H1 (cell line): ENCODE results near the gene PTGER3. TPM values are rescaled to one million over a fixed set of nuclear protein-coding genes. Genes with fewer than 3 reads are reported as not detected.

ENCODE experiments used
- CTCF ChIA-PET: fragments of 300-600 bp; sonication (Branson Sonifier 250); formaldehyde crosslinking; loops from one replicate; lab custom pipeline; 2021; ENCODE audit not compliant: partially characterized antibody; lab: Charles Lee
- POLR2A ChIA-PET: fragments of 300-600 bp; sonication (Branson Sonifier 250); formaldehyde crosslinking; loops from one replicate; lab custom pipeline; 2021; ENCODE audit warnings: inconsistent platforms; ENCODE audit not compliant: partially characterized antibody; lab: Charles Lee
- DNase-seq, 2 experiments: peaks; one replicate each; pipeline versions ENCODE4 v3.0.0 to v3.0.0-alpha.2; 2010 to 2022; ENCODE audit warnings: low spot score in 2 of 2, low read depth in 1 of 2, mixed read lengths in 1 of 2
- FAIRE-seq: peaks from 2 replicates; lab custom pipeline; 2011; peaks lifted over from hg19 to GRCh38; lab: Jason Lieb, UNC
- H2AFZ ChIP-seq: 2 replicates; pipeline ENCODE4 v1.8.1; 2012; ENCODE audit warnings: low read length, inconsistent platforms
- H2AK5ac ChIP-seq: 2 replicates; pipeline ENCODE4 v1.6.1; 2013; ENCODE audit warnings: low read depth, low read length
- H2BK120ac ChIP-seq: replicated peaks from 2 replicates; pipeline ENCODE3; 2013; ENCODE audit warnings: low read depth, low read length, inconsistent platforms
- H2BK12ac ChIP-seq: 2 replicates; pipeline ENCODE4 v1.6.1; 2013; ENCODE audit warnings: low read depth, low read length
- H2BK15ac ChIP-seq: 2 replicates; pipeline ENCODE4 v1.6.1; 2013; ENCODE audit warnings: low read length
- H2BK20ac ChIP-seq: 2 replicates; pipeline ENCODE4 v1.6.1; 2013; ENCODE audit warnings: low read length
- H2BK5ac ChIP-seq: 2 replicates; pipeline ENCODE4 v1.6.1; 2013; ENCODE audit warnings: low read depth, low read length
- H3K14ac ChIP-seq: 2 replicates; pipeline ENCODE4 v1.6.1; 2013; ENCODE audit warnings: inconsistent platforms; ENCODE audit not compliant: insufficient read length
- H3K18ac ChIP-seq: 2 replicates; pipeline ENCODE4 v1.6.1; 2013; ENCODE audit warnings: low read length; ENCODE audit errors: extremely low read depth
- H3K23ac ChIP-seq: 2 replicates; pipeline ENCODE4 v1.6.1; 2013; ENCODE audit warnings: inconsistent platforms; ENCODE audit not compliant: insufficient read length
- H3K23me2 ChIP-seq: 2 replicates; pipeline ENCODE4 v1.6.1; 2013; ENCODE audit warnings: low read depth, low read length
- H3K27ac ChIP-seq: 2 replicates; pipeline ENCODE4 v1.6.1; 2011; ENCODE audit warnings: low read depth, low read length, inconsistent platforms
- H3K27me3 ChIP-seq, 4 experiments: replicated peaks in 1 of 4; 1 replicate in 1 of 4; 2 replicates in 3 of 4; pipeline versions ENCODE4 v1.6.1 to v1.8.1; 2011 to 2013; ENCODE audit warnings: low read length in 3 of 4, mild to moderate bottlenecking in 3 of 4, inconsistent platforms in 2 of 4, mixed read lengths in 2 of 4, moderate library complexity in 1 of 4; ENCODE audit not compliant: control insufficient read depth in 3 of 4, insufficient read depth in 3 of 4; ENCODE audit errors: extremely low read depth in 1 of 4
- H3K36me3 ChIP-seq, 4 experiments: 2 replicates each; pipeline versions ENCODE4 v1.6.1 to v1.8.1; 2011 to 2013; ENCODE audit warnings: mild to moderate bottlenecking in 4 of 4, low read length in 3 of 4, moderate library complexity in 2 of 4, control low read depth in 1 of 4, inconsistent platforms in 1 of 4; ENCODE audit not compliant: insufficient read depth in 4 of 4, control insufficient read depth in 2 of 4
- H3K4ac ChIP-seq: replicated peaks from 2 replicates; pipeline ENCODE3; 2013; ENCODE audit warnings: low read length, low read depth, mixed read lengths, inconsistent platforms; ENCODE audit not compliant: insufficient read length
- H3K4me1 ChIP-seq, 4 experiments: replicated peaks in 1 of 4; 1 replicate in 1 of 4; 2 replicates in 3 of 4; pipeline versions ENCODE4 v1.6.1 to v1.8.1; 2011 to 2013; ENCODE audit warnings: low read length in 3 of 4, inconsistent platforms in 2 of 4, mixed read lengths in 1 of 4; ENCODE audit not compliant: insufficient read depth in 4 of 4, control insufficient read depth in 3 of 4
- H3K4me2 ChIP-seq, 2 experiments: 2 replicates each; pipeline versions ENCODE4 v1.6.1 to v1.8.1; 2011 to 2013; ENCODE audit warnings: low read depth in 2 of 2, low read length in 2 of 2, control low read depth in 1 of 2, inconsistent platforms in 1 of 2, mild to moderate bottlenecking in 1 of 2; ENCODE audit not compliant: insufficient read depth in 1 of 2
- H3K4me3 ChIP-seq, 4 experiments: fragments of 200-600, 300-600 bp in 1 of 4; sonication (generic), shearing (Covaris generic), sonication (Bioruptor Twin) in 1 of 4; 2 replicates each; pipeline versions ENCODE4 v1.5.1 to v1.8.1; 2011 to 2016; ENCODE audit warnings: low read length in 4 of 4, low read depth in 3 of 4, control low read depth in 2 of 4, inconsistent platforms in 2 of 4, mild to moderate bottlenecking in 2 of 4, mixed read lengths in 1 of 4, moderate library complexity in 1 of 4; ENCODE audit not compliant: insufficient read depth in 2 of 4; ENCODE audit errors: extremely low read depth in 1 of 4
- H3K56ac ChIP-seq: replicated peaks from 2 replicates; pipeline ENCODE3; 2013; ENCODE audit warnings: low read depth, mild to moderate bottlenecking, mixed read lengths, low read length, inconsistent platforms; ENCODE audit not compliant: insufficient read length
- H3K79me1 ChIP-seq: 2 replicates; pipeline ENCODE4 v1.6.1; 2013; ENCODE audit warnings: low read depth, low read length, control low read depth
- H3K79me2 ChIP-seq, 2 experiments: 2 replicates each; pipeline versions ENCODE4 v1.6.1 to v1.8.1; 2012 to 2013; ENCODE audit warnings: low read length in 2 of 2, mild to moderate bottlenecking in 2 of 2, inconsistent platforms in 1 of 2; ENCODE audit not compliant: insufficient read depth in 2 of 2, control insufficient read depth in 1 of 2
- H3K9ac ChIP-seq, 4 experiments: replicated peaks in 1 of 4; 1 replicate in 1 of 4; 2 replicates in 3 of 4; pipeline versions ENCODE4 v1.6.1 to v1.8.1; 2011 to 2013; ENCODE audit warnings: low read depth in 3 of 4, low read length in 3 of 4, control low read depth in 2 of 4, mild to moderate bottlenecking in 2 of 4, moderate library complexity in 2 of 4, inconsistent platforms in 1 of 4; ENCODE audit errors: extremely low read depth in 1 of 4
- H3K9me3 ChIP-seq, 2 experiments: 2 replicates each; pipeline versions ENCODE4 v1.6.1 to v1.8.1; 2012 to 2013; ENCODE audit warnings: mild to moderate bottlenecking in 2 of 2, moderate library complexity in 2 of 2, control low read depth in 1 of 2, inconsistent platforms in 1 of 2, low read depth in 1 of 2, low read length in 1 of 2, mixed read lengths in 1 of 2; ENCODE audit not compliant: insufficient read depth in 2 of 2
- H4K20me1 ChIP-seq, 2 experiments: replicated peaks in 1 of 2; 2 replicates each; pipeline versions ENCODE3 to v1.8.1; 2011 to 2013; ENCODE audit warnings: inconsistent platforms in 2 of 2, low read length in 2 of 2, mild to moderate bottlenecking in 1 of 2; ENCODE audit not compliant: insufficient read depth in 2 of 2, control insufficient read depth in 1 of 2
- H4K5ac ChIP-seq: 2 replicates; pipeline ENCODE4 v1.6.1; 2013; ENCODE audit warnings: low read length, low read depth, mixed read lengths, inconsistent platforms; ENCODE audit not compliant: insufficient read length
- H4K8ac ChIP-seq: 2 replicates; pipeline ENCODE4 v1.8.0; 2013; ENCODE audit warnings: mild to moderate bottlenecking, moderate library complexity, low read length, inconsistent platforms; ENCODE audit not compliant: insufficient read depth; ENCODE audit errors: extremely low read depth
- H4K91ac ChIP-seq: replicated peaks from 2 replicates; pipeline ENCODE3; 2013; ENCODE audit warnings: low read length, mixed read lengths, inconsistent platforms; ENCODE audit not compliant: insufficient read length
- CBX8 ChIP-seq: fragments of 300-800, 300-1000 bp; sonication (generic); IDR thresholded peaks from 2 replicates; pipeline ENCODE4 v1.7.1; 2016; ENCODE audit warnings: low read depth, low read length, borderline replicate concordance
- CEBPB ChIP-seq: IDR thresholded peaks from 2 replicates; pipeline ENCODE4 v1.6.1; 2012; ENCODE audit warnings: low read depth, low read length
- CHD1 ChIP-seq: IDR thresholded peaks from 2 replicates; pipeline ENCODE4 v1.6.1; 2012; ENCODE audit warnings: low read depth, low read length, improper control_type of control experiment
- CHD2 ChIP-seq: IDR thresholded peaks from 2 replicates; pipeline ENCODE4 v1.6.1; 2012; ENCODE audit warnings: low read length, improper control_type of control experiment
- CTBP2 ChIP-seq: IDR thresholded peaks from 2 replicates; pipeline ENCODE4 v1.7.0; 2011; ENCODE audit warnings: borderline replicate concordance, mild to moderate bottlenecking, moderate library complexity, mixed read lengths, low read length; ENCODE audit not compliant: insufficient read depth, insufficient read length
- GABPA ChIP-seq: IDR thresholded peaks from 2 replicates; pipeline ENCODE4 v1.6.1; 2011; ENCODE audit warnings: mild to moderate bottlenecking, low read length, moderate library complexity, borderline replicate concordance; ENCODE audit not compliant: insufficient read depth
- JUN ChIP-seq: IDR thresholded peaks from 2 replicates; pipeline ENCODE4 v1.6.1; 2011; ENCODE audit warnings: low read depth, mild to moderate bottlenecking, improper control_type of control experiment, low read length
- KDM5A ChIP-seq: fragments of 200-600 bp; IDR thresholded peaks from 2 replicates; pipeline ENCODE4 v1.7.1; 2012; ENCODE audit warnings: mild to moderate bottlenecking, low read length, inconsistent platforms, mixed read lengths
- MAX ChIP-seq: IDR thresholded peaks from 2 replicates; pipeline ENCODE4 v1.6.1; 2012; ENCODE audit warnings: inconsistent platforms
- POLR2AphosphoS5 ChIP-seq: IDR thresholded peaks from 2 replicates; pipeline ENCODE4 v1.6.1; 2011; ENCODE audit warnings: low read depth, low read length
- POU5F1 ChIP-seq: IDR thresholded peaks from 2 replicates; pipeline ENCODE4 v1.6.1; 2011; ENCODE audit warnings: low read depth, mild to moderate bottlenecking, low read length, moderate library complexity
- RFX5 ChIP-seq: IDR thresholded peaks from 2 replicates; pipeline ENCODE4 v1.6.1; 2011; ENCODE audit warnings: low read depth, low read length, improper control_type of control experiment, borderline replicate concordance
- polyA plus RNA-seq, 7 experiments: library from polyadenylated mRNA; depleted of rRNA in 3 of 7; stranded (reverse) in 5 of 7; unstranded in 2 of 7; fragments of >200 nt in 5 of 7; fragments of 200-250 nt in 2 of 7; gene quantifications; 1 replicate in 5 of 7; 2 replicates in 1 of 7; 4 replicates in 1 of 7; pipeline versions ENCODE4 v1.2.1 to v1.2.3, GENCODE V29; 2011 to 2013; ENCODE audit warnings: missing spikeins in 2 of 7, mixed read lengths in 2 of 7
- total RNA-seq: library from RNA; stranded (reverse); fragmentation: NEBNext Ultra II Directional; extraction: Animal tissue kit (Norgen Biotek cat#: 25700); gene quantifications from 2 replicates; pipeline ENCODE4 v1.2.1, GENCODE V29; 2021
- TF ChIP-seq, protein P1 (sequence below): IDR thresholded peaks from 2 replicates; pipeline ENCODE4 v1.6.1; 2011; ENCODE audit warnings: low read depth, mild to moderate bottlenecking, low read length; ENCODE audit not compliant: insufficient read depth

PTGER3 gene
- total and polyA plus RNA-seq, 2 of the 8 experiments (the other 6 are each of a cell fraction or from before 2014, with no cell fraction given), result 0.38 to 0.82 TPM

GRCh38 chr1:71039661-71040262, 7.9 kb downstream of the PTGER3 start:
- H2BK5ac ChIP-seq, result no peak overlapping the region
- H3K4me3 ChIP-seq, result no peak overlapping the region
- H2BK12ac ChIP-seq, result no peak overlapping the region
- H3K14ac ChIP-seq, result no peak overlapping the region
- DNase-seq, result no peak
- ChIA-PET POLR2A (no interaction called here), CTCF (interaction anchor here (0.6 to 1.2 kb wide), 2 partner anchors 74 to 267 kb away, joined by 3 read pairs; no protein-coding TSS in a partner anchor)
- no peak overlapping the region for H3K18ac ChIP-seq
- no peak overlapping the region for H2BK15ac ChIP-seq
- no peaks in the 10 kb centered on the region for H3K4me1 ChIP-seq
- no peak overlapping the region for H3K4ac ChIP-seq
- H4K91ac ChIP-seq, result no peak overlapping the region
- no peaks in the 10 kb centered on the region for H3K9me3 ChIP-seq
- H3K23me2 ChIP-seq, result no peaks in the 10 kb centered on the region; the same call in 1 of the 2 replicates
- H3K79me1 ChIP-seq, result no peaks in the 10 kb centered on the region
- H3K23ac ChIP-seq, result no peak overlapping the region
- H4K20me1 ChIP-seq, result no peaks in the 10 kb centered on the region
- H3K79me2 ChIP-seq, result no peaks in the 10 kb centered on the region
- H2AFZ ChIP-seq, result no peak overlapping the region
- no peak overlapping the region for H3K4me2 ChIP-seq
- H4K8ac ChIP-seq, result no peak overlapping the region
- no peak overlapping the region for H2BK120ac ChIP-seq
- H3K36me3 ChIP-seq, result no peaks in the 10 kb centered on the region
- H2BK20ac ChIP-seq, result no peak overlapping the region
- H2AK5ac ChIP-seq, result no peak overlapping the region
- H4K5ac ChIP-seq, result no peak overlapping the region
- no peaks in the 10 kb centered on the region for H3K27me3 ChIP-seq
- TF ChIP-seq CTBP2, result no peak
- no peak for TF ChIP-seq KDM5A
- TF ChIP-seq, protein P1, sequence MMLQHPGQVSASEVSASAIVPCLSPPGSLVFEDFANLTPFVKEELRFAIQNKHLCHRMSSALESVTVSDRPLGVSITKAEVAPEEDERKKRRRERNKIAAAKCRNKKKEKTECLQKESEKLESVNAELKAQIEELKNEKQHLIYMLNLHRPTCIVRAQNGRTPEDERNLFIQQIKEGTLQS, result no peak
- no peak for TF ChIP-seq CEBPB
- TF ChIP-seq GABPA, result no peak
- no peak for TF ChIP-seq CHD1
- TF ChIP-seq RFX5, result no peak
- TF ChIP-seq POLR2AphosphoS5, result no peak
- no peak for TF ChIP-seq JUN
- no peak for TF ChIP-seq POU5F1
- TF ChIP-seq CBX8, result no peak
- TF ChIP-seq CHD2, result no peak
- no peak for TF ChIP-seq MAX
- no peak overlapping the region for H3K9ac ChIP-seq
- H3K56ac ChIP-seq, result no peak overlapping the region
- FAIRE-seq, result no peak
- H3K27ac ChIP-seq, result no peak overlapping the region
